ENCODE results near the gene PDE4A.

DNA sequence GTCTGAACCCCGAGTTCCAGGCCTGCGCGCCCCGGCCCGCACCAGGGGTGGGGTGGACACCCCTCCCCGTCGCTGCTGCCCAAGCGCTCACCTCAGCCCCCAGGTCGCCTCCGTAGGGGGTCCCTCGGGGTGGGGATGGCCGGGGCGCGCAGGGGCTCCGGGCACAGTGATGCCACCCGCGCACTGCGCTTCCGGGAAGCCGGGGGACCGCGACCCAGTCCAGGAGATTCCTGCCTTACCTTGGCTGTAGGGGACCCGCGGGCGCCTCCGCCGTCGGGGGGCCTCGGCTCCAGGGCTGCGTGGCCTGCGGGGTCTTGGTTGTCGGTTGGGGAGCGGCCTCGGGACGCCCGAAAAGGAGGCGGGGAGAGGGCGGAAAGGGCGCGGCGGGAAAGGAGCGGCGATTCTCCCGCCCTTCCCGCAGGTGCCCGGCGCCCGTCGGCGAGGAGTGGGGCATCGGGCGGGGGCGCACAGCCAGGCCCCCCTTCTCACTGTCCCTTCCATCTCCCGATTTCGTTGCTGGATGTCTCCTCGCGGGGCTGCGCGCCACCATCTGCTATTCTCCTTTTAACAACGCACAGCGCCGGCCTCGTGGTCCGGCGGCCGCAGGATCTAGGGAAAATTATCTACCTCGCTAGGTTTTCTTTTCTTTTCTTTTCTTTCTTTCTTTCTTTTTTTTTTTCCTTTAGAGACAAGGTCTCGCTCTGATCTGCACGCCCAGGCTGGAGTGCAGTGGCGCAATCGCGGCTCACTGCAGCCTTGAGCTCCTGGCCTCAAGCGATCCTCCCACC is 82.9 kb downstream of the PDE4A start, which contains the start of gene KEAP1:
- TF ChIP-seq, protein P1, sequence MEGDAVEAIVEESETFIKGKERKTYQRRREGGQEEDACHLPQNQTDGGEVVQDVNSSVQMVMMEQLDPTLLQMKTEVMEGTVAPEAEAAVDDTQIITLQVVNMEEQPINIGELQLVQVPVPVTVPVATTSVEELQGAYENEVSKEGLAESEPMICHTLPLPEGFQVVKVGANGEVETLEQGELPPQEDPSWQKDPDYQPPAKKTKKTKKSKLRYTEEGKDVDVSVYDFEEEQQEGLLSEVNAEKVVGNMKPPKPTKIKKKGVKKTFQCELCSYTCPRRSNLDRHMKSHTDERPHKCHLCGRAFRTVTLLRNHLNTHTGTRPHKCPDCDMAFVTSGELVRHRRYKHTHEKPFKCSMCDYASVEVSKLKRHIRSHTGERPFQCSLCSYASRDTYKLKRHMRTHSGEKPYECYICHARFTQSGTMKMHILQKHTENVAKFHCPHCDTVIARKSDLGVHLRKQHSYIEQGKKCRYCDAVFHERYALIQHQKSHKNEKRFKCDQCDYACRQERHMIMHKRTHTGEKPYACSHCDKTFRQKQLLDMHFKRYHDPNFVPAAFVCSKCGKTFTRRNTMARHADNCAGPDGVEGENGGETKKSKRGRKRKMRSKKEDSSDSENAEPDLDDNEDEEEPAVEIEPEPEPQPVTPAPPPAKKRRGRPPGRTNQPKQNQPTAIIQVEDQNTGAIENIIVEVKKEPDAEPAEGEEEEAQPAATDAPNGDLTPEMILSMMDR (IDR thresholded peaks at IDR 0.05), result no peak
- no peak for TF ChIP-seq POLR2A (IDR thresholded peaks at IDR 0.05)
- TF ChIP-seq POLR2AphosphoS5 (IDR thresholded peaks at IDR 0.05), result peak in 1 of 3 donors; percentile 5
- TF ChIP-seq EP300 (IDR thresholded peaks at IDR 0.05; ENCODE audit: low read depth), result no peak

All from transverse colon (tissue), 4 donors.